ENCODE results near the gene ACER1. TPM values are rescaled to one million over a fixed set of nuclear protein-coding genes. Genes with fewer than 3 reads are reported as not detected.
A peak's percentile ranks its signal among the peaks of the same experiment; 100 is the strongest.

ACER1 gene
- total and polyA plus RNA-seq, 2 of the 13 experiments (the other 11 are each of a cell fraction or from before 2014, with no cell fraction given): not detected

DNA sequence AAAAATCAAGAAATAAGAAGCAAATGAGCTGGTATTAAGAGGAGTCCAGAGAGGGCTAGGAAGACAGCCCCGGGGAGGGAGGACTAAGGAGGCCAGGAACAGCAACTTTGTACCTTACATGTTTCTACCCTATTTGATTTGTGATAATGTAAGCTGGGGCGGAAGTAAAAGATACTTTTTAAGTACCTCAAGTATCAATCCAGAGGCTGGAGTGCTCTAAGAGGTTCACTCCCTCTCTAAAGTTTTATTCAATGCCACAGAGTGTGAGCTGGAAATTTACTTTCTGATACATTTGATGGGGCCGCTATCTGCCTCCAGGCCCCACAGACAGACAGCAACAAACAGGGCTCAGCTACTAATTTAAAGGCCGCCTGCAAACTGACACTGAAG lies 65.0 kb downstream of the ACER1 start (continued):
- no peak for TF ChIP-seq RBM39 (IDR thresholded peaks at IDR 0.05; ENCODE audit: low read depth, low read length, poor library complexity, severe bottlenecking)
- no peak for TF ChIP-seq ZNF792 (CRISPR knock-in tag; IDR thresholded peaks at IDR 0.05)
- TF ChIP-seq ZNF567 (CRISPR knock-in tag; IDR thresholded peaks at IDR 0.05; ENCODE audit: borderline replicate concordance): no peak

DNA sequence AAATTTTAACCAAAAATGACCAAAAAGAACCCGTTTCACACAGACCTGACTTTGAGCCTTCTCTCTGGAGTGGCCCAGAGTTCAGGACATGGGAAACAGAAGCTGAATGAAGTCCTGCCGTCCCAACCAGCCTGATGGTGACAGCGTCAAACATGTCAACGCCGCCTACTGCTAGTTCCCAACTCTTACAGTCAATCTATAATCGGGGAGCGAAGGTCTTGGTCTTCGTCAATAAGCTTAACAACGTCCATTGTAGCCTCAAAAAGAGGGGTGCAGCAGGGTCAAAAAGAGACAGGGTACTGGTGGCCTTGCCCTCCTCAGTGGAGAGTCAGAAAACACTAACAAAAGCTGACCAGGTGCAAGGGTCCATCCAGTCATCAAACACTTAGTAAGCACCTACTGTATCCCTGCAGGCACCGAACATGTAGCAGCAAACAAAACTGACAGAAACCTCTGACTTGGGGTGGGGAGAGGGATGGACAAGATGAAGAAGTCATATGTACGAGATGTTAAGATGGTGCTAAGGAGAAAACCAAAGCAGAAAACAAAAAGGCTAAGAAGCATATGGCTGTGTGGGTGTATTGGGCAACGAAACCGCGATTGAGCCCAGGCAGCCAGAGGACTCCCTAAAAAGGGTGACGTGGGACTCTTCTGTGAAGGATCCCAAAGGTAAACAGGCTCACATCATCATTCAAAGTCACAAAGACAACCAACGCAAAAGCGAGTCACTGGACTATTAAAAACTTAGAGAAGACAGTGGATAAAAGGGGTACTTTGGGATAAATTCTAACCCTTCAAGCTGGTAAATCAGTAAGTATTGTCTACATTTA lies 65.6 kb downstream of the ACER1 start:
- peaks cover 33% of the 10 kb centered on the region for H3K79me2 ChIP-seq (ENCODE audit: insufficient read depth, low read length)
- H3K36me3 ChIP-seq (replicated peaks in 1 of 2; ENCODE audit: control insufficient read depth in 1 of 2, insufficient read depth in 2 of 2, low read length in 2 of 2): peaks cover 23 to 53% of the 10 kb centered on the region in 2 experiments
- H3K27me3 ChIP-seq (ENCODE audit: control insufficient read depth in 1 of 2, insufficient read depth in 2 of 2, low read length in 2 of 2): no peaks in the 10 kb centered on the region
- no peaks in the 10 kb centered on the region for H3K9me3 ChIP-seq (ENCODE audit: low read length)
- H3K27ac ChIP-seq (ENCODE audit: extremely low read length, insufficient read depth, low read length): peak overlapping the region; percentile 31
- H3K9ac ChIP-seq (ENCODE audit: insufficient read depth, low read depth, low read length): no peak overlapping the region
- ChIA-PET CTCF (ENCODE audit: low intra/inter-chr PET ratio, low total read pairs) (no interaction called here), POLR2A (no interaction called here)
- H2AFZ ChIP-seq (ENCODE audit: low read length): no peak overlapping the region
- 78% methylated on average over 17 of the region's 17 CpGs for WGBS (ENCODE audit: low lambda C conversion rate)
- ATAC-seq (peak; percentile 68), DNase-seq (ENCODE audit: low spot score) (no peak), FAIRE-seq (no peak)
- in situ Hi-C loops (cut with HindIII; ENCODE audit: extremely low pct_ligation_motif_present, low pct_unique_long_range_greater_than_20kb): no loop called here
- peaks cover 39% of the 10 kb centered on the region for H3K4me1 ChIP-seq (ENCODE audit: insufficient read depth, low read length)
- H3K4me2 ChIP-seq (ENCODE audit: low read depth, low read length): no peak overlapping the region
- no TSS peak for BruUV-seq (replicated peaks)
- no peak overlapping the region for H3K4me3 ChIP-seq (replicated peaks in 1 of 3; ENCODE audit: insufficient read depth in 1 of 3, low read depth in 2 of 3, low read length in 3 of 3)
- H4K20me1 ChIP-seq (ENCODE audit: insufficient read depth, low read length): no peaks in the 10 kb centered on the region
- intact Hi-C loops (cut with micrococcal nuclease; ENCODE audit: unreplicated experiment): no loop called here
- TF ChIP-seq NFIC (IDR thresholded peaks at IDR 0.05; ENCODE audit: low read length) (no peak), ZMYM2 (CRISPR knock-in tag; IDR thresholded peaks at IDR 0.05) (peak; percentile 57), HNRNPH1 (optimal IDR thresholded peaks at IDR 0.05; ENCODE audit: low read depth, low read length) (no peak), ZNF607 (CRISPR knock-in tag; IDR thresholded peaks at IDR 0.05; ENCODE audit: borderline replicate concordance) (no peak), FOXA3 (CRISPR knock-in tag; IDR thresholded peaks at IDR 0.05) (0 out of 2 replicates have a peak, but pooled peaks have one; percentile 10), ZKSCAN8 (CRISPR knock-in tag; IDR thresholded peaks at IDR 0.05; ENCODE audit: borderline replicate concordance) (peak; percentile 99), ZBTB38 (CRISPR knock-in tag; IDR thresholded peaks at IDR 0.05) (peak; percentile 95), HNF4G (IDR thresholded peaks at IDR 0.05; ENCODE audit: borderline replicate concordance, low read depth, low read length) (peak; percentile 87), HNF4G (CRISPR knock-in tag; IDR thresholded peaks at IDR 0.05; ENCODE audit: borderline replicate concordance, low read depth) (no peak)
- TF ChIP-seq, protein P1, sequence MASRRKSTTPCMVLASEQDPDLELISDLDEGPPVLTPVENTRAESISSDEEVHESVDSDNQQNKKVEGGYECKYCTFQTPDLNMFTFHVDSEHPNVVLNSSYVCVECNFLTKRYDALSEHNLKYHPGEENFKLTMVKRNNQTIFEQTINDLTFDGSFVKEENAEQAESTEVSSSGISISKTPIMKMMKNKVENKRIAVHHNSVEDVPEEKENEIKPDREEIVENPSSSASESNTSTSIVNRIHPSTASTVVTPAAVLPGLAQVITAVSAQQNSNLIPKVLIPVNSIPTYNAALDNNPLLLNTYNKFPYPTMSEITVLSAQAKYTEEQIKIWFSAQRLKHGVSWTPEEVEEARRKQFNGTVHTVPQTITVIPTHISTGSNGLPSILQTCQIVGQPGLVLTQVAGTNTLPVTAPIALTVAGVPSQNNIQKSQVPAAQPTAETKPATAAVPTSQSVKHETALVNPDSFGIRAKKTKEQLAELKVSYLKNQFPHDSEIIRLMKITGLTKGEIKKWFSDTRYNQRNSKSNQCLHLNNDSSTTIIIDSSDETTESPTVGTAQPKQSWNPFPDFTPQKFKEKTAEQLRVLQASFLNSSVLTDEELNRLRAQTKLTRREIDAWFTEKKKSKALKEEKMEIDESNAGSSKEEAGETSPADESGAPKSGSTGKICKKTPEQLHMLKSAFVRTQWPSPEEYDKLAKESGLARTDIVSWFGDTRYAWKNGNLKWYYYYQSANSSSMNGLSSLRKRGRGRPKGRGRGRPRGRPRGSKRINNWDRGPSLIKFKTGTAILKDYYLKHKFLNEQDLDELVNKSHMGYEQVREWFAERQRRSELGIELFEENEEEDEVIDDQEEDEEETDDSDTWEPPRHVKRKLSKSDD (CRISPR knock-in tag; IDR thresholded peaks at IDR 0.05; ENCODE audit: low read depth): 0 out of 2 replicates have a peak, but pooled peaks have one; percentile 59
- TF ChIP-seq, protein P2, sequence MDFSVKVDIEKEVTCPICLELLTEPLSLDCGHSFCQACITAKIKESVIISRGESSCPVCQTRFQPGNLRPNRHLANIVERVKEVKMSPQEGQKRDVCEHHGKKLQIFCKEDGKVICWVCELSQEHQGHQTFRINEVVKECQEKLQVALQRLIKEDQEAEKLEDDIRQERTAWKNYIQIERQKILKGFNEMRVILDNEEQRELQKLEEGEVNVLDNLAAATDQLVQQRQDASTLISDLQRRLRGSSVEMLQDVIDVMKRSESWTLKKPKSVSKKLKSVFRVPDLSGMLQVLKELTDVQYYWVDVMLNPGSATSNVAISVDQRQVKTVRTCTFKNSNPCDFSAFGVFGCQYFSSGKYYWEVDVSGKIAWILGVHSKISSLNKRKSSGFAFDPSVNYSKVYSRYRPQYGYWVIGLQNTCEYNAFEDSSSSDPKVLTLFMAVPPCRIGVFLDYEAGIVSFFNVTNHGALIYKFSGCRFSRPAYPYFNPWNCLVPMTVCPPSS (IDR thresholded peaks at IDR 0.05): no peak
- TF ChIP-seq, protein P3, sequence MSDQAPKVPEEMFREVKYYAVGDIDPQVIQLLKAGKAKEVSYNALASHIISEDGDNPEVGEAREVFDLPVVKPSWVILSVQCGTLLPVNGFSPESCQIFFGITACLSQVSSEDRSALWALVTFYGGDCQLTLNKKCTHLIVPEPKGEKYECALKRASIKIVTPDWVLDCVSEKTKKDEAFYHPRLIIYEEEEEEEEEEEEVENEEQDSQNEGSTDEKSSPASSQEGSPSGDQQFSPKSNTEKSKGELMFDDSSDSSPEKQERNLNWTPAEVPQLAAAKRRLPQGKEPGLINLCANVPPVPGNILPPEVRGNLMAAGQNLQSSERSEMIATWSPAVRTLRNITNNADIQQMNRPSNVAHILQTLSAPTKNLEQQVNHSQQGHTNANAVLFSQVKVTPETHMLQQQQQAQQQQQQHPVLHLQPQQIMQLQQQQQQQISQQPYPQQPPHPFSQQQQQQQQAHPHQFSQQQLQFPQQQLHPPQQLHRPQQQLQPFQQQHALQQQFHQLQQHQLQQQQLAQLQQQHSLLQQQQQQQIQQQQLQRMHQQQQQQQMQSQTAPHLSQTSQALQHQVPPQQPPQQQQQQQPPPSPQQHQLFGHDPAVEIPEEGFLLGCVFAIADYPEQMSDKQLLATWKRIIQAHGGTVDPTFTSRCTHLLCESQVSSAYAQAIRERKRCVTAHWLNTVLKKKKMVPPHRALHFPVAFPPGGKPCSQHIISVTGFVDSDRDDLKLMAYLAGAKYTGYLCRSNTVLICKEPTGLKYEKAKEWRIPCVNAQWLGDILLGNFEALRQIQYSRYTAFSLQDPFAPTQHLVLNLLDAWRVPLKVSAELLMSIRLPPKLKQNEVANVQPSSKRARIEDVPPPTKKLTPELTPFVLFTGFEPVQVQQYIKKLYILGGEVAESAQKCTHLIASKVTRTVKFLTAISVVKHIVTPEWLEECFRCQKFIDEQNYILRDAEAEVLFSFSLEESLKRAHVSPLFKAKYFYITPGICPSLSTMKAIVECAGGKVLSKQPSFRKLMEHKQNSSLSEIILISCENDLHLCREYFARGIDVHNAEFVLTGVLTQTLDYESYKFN (CRISPR knock-in tag; conservative IDR thresholded peaks at IDR 0.05): peak; percentile 80
